GM18951 (cell line): Measurements from ENCODE around the gene GAPDH.

Experiments used
- POLR2A ChIP-seq: IDR thresholded peaks from 4 replicates; pipeline ENCODE4 v1.6.1; 2011; ENCODE audit warnings: mild to moderate bottlenecking; ENCODE audit not compliant: insufficient read length, insufficient read depth; ENCODE audit errors: extremely low read depth
- in situ Hi-C: fragments of 300-500 bp; cut with MboI; formaldehyde crosslinking; loops from one replicate; pipeline ENCODE4 v1.12.0; 2022; ENCODE audit warnings: low sequenced_read_pairs, mixed read lengths, inconsistent platforms; ENCODE audit not compliant: unreplicated experiment

Gene GAPDH

DNA sequence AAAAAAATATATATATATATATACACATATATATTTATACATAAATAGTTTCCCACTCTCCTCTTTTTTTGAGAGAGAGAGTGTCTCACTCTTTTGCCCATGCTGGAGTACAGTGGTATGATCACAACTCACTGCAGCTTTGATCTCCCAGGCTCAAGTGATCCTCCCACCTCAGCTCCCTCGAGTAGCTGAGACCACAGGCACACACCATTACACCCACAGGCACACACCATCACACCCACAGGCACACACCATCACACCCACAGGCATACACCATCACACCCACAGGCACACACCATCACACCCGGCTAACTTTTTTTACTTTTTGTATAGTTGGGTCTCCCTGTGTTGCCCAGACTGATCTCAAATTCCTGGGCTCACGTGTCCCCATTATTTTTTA is 14.1 kb upstream of the GAPDH start:
- TF ChIP-seq POLR2A = no peak

DNA sequence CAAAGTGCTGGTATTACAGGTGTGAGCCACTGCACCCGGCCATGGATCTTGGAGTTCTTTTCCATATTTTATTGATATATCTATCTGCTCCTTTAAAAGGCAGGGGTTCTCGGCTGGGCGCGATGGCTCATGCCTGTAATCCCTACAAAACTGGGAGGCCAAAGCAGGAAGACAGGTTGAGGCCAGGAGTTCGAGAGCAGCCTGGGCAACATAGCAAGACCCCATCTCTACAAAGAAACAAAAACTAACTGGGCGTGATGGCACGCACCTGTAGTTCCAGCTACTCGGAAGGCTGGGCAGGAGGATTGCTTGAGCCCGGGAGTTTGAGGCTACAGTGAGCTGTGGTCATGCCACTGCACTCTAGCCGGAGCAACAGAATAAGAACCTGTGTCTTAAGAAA is 12.1 kb upstream of the GAPDH start:
- no peak for TF ChIP-seq POLR2A
- in situ Hi-C loops = no loop called here

More for the DNA sequence above, 14.1 kb upstream of the GAPDH start:
- in situ Hi-C loops = no loop called here

DNA sequence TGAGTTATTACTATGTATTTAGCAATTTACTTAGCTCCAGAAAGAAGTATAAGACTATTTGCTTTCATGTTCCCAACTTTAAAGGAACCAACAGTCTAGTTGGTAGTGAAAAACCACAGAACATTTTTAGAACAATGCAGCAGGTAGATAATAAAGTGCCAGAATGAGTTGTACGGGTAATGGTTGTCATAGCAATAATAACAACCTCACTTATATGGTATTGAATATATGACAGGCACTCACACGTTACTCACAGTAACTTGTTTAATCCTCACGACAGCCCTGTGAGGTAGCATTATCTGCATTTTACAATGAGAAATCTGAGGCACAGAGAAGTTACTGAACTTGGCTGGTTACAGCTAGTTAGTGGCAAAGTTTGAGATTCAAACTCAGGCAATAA is 10.6 kb upstream of the GAPDH start:
- in situ Hi-C loops = no loop called here
- no peak for TF ChIP-seq POLR2A

DNA sequence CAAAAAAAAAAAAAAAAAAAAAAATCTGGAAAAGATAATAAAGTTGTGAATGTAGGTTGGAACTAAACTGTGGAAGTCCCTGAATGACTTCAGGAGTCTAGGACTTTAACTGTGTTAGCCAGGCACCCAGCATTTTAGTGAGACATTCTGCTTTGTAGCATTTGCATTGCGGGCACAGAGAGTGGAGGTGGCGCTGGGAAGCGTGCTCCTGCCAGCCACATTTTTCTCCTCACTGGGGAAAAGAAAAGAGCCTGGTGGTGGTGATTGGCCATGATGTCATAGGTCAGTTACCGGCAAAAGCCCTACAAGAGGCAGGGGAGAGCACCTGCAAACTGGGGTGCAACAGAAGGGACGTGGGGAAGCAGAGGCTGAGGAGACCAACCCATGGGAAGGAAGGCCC is 9.7 kb upstream of the GAPDH start:
- no peak for TF ChIP-seq POLR2A
- in situ Hi-C loops = no loop called here

DNA sequence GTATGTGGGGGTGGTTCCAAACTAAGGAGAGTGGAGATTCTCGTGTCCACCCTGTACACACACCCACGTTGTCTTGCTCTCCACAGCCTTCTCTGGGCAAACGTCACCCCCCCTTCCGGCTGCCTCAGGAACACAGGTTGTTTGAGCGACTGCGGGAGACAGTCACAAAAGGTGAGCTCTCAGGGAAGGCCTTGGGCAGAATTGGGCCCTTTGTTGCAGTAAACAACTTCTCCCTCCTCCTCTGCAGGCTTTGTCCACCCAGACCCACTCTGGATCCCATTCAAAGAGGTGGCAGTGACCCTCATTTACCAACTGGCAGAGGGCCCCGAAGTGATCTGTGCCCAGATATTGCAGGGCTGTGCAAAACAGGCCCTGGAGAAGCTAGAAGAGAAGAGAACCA is 8.1 kb upstream of the GAPDH start:
- in situ Hi-C loops = no loop called here
- TF ChIP-seq POLR2A = no peak

GRCh38 chr12:6526766-6527525 is 7.4 kb upstream of the GAPDH start:
- in situ Hi-C loops = no loop called here
- TF ChIP-seq POLR2A = no peak

GRCh38 chr12:6527711-6528110 is 6.6 kb upstream of the GAPDH start:
- in situ Hi-C loops = no loop called here
- TF ChIP-seq POLR2A = no peak

DNA sequence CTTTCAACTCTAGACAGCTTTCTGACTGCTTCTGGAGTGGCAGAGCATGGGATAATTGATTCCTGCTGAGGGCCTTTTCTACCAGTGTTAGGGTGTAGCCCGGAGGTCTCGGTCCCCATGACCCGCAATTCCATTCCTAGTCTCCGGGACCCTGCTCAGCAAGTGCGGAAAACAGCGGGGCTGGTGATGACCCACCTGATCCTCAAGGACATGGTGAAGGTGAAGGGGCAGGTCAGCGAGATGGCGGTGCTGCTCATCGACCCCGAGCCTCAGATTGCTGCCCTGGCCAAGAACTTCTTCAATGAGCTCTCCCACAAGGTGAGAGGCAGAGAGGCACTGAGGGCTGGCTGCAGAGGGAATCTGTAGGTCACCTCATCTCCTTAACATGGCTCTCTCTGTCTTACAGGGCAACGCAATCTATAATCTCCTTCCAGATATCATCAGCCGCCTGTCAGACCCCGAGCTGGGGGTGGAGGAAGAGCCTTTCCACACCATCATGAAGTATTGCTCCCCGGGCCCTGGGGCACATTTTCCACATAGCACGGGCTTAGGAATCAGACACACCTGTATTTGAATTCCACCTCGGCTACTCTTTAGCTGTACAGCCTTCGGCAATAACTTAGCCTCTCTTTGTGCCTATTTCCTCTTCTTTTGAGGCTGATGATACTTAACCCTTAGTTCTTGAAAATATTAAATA is 5.6 kb upstream of the GAPDH start:
- TF ChIP-seq POLR2A = no peak
- in situ Hi-C loops = no loop called here

DNA sequence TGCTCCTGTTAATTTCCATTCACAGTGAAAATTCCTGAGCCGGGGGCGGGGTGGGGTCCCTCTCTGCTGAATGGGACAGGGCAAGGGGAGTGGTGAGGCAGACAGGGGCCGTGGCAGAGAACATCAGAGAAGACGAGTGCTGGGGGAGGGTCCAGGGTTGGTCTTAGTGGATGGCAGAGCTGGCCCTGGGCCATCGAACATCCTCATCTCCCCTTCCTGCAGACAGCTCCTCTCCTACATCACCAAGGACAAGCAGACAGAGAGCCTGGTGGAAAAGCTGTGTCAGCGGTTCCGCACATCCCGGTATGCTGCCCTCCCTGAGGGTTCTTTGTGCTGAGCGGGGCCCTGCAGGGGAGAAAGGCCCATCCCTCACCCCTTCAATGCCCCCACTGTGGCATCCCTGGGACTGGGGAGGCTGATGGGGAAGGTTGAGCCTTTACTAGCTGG is 5.0 kb upstream of the GAPDH start:
- no peak for TF ChIP-seq POLR2A
- in situ Hi-C loops = no loop called here

DNA sequence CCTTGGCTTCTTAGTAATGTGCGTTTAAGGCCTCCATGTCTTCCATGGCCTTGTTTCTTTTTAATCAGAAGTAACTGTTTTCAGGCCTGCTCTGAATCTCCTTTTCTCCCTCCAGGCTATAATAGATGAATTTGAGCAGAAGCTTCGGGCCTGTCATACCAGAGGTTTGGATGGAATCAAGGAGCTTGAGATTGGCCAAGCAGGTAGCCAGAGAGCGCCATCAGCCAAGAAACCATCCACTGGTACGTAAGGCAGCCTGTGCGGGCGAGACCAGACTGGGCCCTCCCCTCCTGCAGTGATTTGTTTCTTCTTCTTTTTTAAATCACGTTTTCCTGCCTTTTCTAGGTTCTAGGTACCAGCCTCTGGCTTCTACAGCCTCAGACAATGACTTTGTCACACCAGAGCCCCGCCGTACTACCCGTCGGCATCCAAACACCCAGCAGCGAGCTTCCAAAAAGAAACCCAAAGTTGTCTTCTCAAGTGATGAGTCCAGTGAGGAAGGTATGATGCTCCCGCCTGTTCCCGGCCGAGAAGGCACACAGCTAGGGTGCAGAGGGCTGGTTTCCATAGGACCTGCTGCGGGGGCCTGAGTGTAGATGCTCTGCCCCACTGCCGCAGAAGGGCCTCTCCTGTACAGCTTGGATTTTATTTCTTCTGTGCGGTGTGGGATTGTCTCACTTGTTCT is 3.6 kb upstream of the GAPDH start:
- no peak for TF ChIP-seq POLR2A
- in situ Hi-C loops = no loop called here

- TF ChIP-seq POLR2A = no peak
- in situ Hi-C loops = no loop called here
Measured at GRCh38 chr12:6532051-6532926, 2.0 kb upstream of the GAPDH start.

DNA sequence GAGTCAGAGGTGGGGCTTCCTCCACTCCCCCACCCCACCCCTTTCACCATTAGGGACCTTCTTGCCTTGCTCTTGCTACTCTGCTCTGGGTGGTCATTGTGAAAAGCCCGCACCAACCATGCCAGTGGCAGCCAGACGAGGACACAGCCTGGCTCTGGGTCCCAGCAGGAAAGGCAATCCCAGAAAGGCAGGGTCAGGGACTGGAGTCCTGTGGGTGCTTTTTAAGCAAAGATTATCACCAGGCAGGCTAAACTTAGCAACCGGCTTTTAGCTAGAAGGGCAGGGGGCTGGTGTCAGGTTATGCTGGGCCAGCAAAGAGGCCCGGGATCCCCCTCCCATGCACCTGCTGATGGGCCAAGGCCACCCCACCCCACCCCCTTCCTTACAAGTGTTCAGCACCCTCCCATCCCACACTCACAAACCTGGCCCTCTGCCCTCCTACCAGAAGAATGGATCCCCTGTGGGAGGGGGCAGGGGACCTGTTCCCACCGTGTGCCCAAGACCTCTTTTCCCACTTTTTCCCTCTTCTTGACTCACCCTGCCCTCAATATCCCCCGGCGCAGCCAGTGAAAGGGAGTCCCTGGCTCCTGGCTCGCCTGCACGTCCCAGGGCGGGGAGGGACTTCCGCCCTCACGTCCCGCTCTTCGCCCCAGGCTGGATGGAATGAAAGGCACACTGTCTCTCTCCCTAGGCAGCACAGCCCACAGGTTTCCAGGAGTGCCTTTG is 1.2 kb upstream of the GAPDH start:
- TF ChIP-seq POLR2A = no peak
- in situ Hi-C loops = no loop called here
